NCI-H460 (cell line): ENCODE measurements around the gene LRRC17. TPM values are rescaled to one million over a fixed set of nuclear protein-coding genes. Genes with fewer than 3 reads are reported as not detected.
"Not testable (repeated sequence)": the region's sequence is repeated elsewhere in the genome, so short reads cannot be mapped to it uniquely, and the experiment has no call there.

Experiments
- DNase-seq: peaks from one replicate; pipeline ENCODE4 v3.0.0-alpha.2; 2016; ENCODE audit warnings: low read depth; ENCODE audit errors: extremely low read depth
- total RNA-seq: library from RNA; depleted of rRNA; stranded (reverse); fragments of >200 nt; shearing (Covaris generic); gene quantifications from 2 replicates; pipeline ENCODE4 v1.2.3, GENCODE V29; 2014

Gene LRRC17
- total RNA-seq, 1 experiment from 2014 or later, result 0.30 TPM

DNA sequence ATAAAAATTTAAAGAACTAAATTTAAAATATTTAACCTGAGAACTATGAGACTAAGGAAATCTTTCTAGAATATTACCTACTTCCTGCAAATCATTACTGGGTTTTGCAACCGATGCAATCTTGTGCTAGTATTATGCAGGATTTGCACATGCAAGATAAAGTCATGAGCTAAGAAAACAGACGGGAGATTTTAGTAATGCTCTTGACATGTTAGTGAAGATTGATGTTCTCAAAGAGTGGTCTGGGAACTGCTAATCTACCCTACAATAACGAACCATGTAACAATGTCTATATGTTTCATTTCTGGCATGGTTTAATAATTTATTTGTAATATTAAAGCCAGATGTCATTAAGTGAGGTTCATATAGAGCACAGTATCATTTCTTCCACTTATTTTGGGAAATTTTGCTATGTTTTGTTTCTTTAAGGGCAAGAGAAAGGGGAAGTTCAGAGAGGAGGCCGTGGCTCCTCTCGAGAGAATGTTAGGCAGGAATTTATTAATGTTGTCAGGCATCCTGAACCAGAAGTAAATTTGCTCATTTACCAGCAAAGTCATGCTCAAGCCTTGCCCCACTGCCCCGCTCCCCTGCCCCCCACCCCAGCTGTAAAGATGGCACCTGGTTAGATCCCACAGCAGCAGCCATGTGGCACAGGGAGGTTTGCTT, 22.8 kb downstream of the LRRC17 start:
- DNase-seq, result no peak

- DNase-seq, result no peak
These were observed 25.9 kb downstream of the LRRC17 start for GRCh38 chr7:102938679-102939078.

- no peak for DNase-seq
These were observed 29.5 kb downstream of the LRRC17 start for GRCh38 chr7:102942181-102942866.

DNA sequence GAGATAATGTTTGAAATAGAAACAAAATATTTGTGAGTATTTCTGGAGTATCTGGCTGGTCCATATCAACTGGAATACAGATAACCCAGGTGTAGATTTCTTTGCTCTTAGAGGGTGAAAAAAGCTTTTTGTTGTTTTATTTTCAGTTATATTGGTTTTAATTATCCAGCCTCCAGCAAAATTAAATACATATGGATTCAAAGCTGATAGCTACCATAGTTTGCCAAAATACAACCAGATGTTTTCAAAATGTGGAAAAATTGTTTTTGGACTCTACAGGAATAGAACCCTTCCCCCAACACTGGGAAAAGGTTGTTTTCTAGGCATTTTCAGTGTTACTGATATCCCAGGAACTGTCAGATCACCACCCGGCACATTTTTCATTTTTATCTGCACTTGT, 30.1 kb downstream of the LRRC17 start:
- DNase-seq, result no peak

GRCh38 chr7:102943423-102944169, 30.8 kb downstream of the LRRC17 start:
- DNase-seq, result no peak

DNA sequence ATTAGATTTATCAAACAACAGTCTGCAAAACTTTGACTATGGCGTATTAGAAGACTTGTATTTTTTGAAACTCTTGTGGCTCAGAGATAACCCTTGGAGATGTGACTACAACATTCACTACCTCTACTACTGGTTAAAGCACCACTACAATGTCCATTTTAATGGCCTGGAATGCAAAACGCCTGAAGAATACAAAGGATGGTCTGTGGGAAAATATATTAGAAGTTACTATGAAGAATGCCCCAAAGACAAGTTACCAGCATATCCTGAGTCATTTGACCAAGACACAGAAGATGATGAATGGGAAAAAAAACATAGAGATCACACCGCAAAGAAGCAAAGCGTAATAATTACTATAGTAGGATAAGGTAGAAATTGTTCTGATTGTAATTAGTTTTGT, 31.4 kb downstream of the LRRC17 start:
- no peak for DNase-seq

DNA sequence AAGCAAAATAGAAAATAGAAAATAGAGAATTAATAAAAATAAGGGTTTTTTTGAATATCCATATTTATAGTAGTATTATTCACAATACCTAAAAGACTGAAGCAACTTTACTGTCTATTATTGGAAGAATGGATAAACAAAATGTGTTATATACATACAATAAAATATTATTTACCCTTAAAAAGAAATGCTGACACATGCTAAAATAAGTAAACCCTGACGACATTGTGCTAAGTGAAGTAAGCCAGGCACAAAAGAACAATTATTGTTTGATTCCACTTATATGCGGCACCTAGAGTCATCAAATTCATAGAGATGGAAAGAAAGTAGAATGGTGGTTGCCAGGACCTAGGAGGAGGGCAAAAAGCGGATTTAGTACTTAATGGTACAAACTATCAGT, 39.0 kb downstream of the LRRC17 start:
- no peak for DNase-seq

DNA sequence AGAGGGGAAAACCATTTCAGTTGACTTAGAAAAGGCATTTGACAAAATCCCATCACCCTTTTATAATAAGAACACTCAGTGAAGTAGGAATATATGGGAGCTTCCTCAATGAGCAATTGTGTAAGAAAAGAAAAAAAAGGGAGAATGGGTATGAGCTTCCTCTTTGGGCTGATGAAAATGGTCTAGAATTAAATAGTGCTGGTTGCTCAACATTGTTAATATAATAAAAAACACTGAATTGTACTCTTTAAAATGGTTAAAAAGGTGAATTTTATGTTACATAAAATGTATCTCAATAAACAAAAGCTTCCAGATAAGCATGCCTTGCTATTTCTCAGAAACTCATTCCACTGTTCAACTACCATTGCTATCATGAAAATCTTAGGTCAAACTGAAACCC, 40.6 kb downstream of the LRRC17 start:
- DNase-seq, result no peak

DNA sequence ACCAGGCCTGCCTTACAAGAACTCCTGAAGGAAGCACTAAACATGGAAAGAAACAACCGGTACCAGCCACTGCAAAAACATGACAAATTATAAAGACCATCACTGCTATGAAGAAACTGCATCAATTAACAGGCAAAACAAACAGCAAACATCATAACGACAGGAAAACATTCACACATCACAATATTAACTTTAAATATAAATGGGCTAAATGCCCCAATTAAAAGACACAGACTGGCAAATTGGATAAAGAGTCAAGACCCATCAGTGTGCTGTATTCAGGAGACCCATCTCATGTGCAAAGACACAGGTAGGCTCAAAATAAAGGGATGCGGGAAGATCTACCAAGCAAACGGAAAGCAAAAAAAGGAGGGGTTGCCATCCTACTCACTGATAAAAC, 41.6 kb downstream of the LRRC17 start:
- DNase-seq, result not testable (repeated sequence)

GRCh38 chr7:102958004-102958403, 45.2 kb downstream of the LRRC17 start:
- DNase-seq, result not testable (repeated sequence)

- DNase-seq, result not testable (repeated sequence)
These were observed 49.2 kb downstream of the LRRC17 start for GRCh38 chr7:102961993-102962392.

DNA sequence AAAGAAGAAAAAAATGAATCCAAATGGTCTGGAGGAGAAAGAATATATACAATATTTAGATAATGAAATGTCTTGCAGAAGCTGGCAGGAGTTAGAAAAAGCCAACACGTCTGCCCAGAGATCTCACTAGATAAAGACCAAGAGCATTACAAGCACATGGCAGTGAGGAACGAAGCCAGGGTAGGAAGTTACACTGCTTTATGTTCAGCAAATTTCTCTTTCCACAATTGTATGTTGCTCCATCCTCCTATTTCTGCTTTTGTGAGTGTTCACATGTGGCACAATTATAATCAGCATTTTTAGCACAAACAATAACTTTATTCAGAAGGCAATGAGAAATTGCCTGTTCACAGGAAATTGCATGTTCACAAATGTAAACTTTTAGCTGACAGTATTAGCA, 53.7 kb downstream of the LRRC17 start:
- DNase-seq, result no peak

DNA sequence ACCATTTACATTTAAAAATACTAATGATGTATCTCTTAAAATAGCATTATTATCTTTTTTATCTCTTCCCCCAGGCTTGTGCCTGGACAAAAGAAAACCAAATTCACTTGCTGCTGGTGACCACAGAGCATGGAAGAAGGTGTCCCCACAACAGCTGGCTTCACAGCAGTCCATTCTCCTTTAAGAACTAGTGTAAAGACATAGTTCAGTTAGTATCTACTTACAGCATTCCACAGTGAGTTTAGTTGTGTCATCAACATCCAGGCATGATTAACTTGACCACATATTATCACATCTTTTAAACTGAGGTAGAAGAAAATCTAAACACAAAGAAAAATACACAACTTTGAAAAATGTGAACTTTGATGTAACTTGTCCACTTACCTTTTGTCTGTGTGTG, 55.0 kb downstream of the LRRC17 start:
- no peak for DNase-seq

DNA sequence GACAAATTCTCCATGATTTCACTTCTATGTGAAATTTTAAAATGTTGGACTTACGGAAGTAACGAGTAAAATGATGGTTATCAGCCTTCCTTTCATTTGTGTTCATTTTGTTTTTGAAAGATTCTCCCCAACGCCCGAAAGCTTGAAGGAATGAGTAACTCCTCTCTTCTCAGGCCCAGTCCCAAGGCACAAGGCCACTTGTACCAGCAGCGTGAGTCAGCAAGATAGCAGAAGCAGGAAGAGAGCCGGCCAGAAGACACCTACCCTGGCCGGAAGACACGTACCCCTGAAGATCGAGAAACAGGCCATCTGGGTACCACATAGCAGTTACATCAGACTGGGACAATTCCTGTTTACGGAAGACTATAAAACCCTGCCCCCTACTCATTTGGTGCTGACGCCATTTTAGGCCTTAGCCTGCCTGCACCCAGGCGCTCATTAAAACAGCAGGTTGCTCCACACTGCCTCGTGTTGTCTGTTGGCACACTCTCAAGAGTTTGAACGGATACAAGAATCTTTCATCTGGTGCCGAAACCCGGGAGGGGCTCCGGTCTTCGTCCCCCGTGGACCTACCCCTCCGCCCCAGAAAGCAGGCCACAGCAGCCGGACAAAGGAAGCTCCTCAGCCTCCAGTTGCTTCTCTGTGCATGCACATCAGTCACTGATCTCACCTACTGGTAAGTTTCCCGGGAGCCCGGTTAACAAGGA, 60.4 kb downstream of the LRRC17 start:
- DNase-seq, result peak; percentile 84

- no peak for DNase-seq
These were observed 61.8 kb downstream of the LRRC17 start for GRCh38 chr7:102974366-102975236.

GRCh38 chr7:102975854-102976253, 63.1 kb downstream of the LRRC17 start:
- no peak for DNase-seq

DNA sequence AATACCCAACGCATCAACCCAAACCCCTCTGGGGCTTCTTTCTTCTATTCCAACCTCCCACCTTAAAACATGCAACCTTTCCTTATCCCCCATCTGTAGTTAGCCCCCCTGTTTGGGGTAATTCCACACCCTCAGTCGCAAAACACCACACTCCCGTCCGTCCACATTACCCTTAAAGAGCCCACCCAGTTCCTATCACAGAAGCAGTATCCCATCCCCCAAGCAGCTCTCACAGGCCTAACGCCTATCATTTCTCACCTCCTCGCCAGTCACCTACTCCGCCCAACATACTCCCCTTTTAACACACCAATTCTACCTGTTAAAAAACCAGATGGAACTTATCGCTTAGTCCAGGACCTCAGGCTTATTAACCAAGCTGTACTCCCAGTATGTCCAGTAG, 63.7 kb downstream of the LRRC17 start:
- no peak for DNase-seq

GRCh38 chr7:102977586-102977985, 64.8 kb downstream of the LRRC17 start:
- not testable (repeated sequence) for DNase-seq

- DNase-seq, result peak; percentile 50
These were observed 65.5 kb downstream of the LRRC17 start for GRCh38 chr7:102978284-102978683.

- no peak for DNase-seq
These were observed 66.9 kb downstream of the LRRC17 start for GRCh38 chr7:102979670-102980069.
